ENCODE data around the gene WDR5. TPM values are rescaled to one million over a fixed set of nuclear protein-coding genes. Genes with fewer than 3 reads are reported as not detected.

WDR5 gene
- total and polyA plus RNA-seq, 9 of the 15 experiments (the other 6 are each of a cell fraction or from before 2014, with no cell fraction given) = 3.0 to 56.8 (median 38.6) TPM

- FAIRE-seq (no peak), DNase-seq (ENCODE audit: extremely low read depth in 1 of 4, low spot score in 3 of 4) (no peak), ATAC-seq (no peak)
- Histone ChIP-seq H3K79me2 (ENCODE audit: control insufficient read depth, insufficient read depth, low read length) (no peaks in the 10 kb centered on the region), H3K27me3 (ENCODE audit: control insufficient read depth in 2 of 2, insufficient read depth in 2 of 2, low read length in 2 of 2) (peaks cover 3 to 29% of the 10 kb centered on the region in 2 experiments; a peak in 3 of 5 replicates), H3K4me2 (ENCODE audit: insufficient read depth, low read length) (no peak overlapping the region), H3K36me3 (ENCODE audit: control insufficient read depth, insufficient read depth, low read length) (no peaks in the 10 kb centered on the region), H3K4me1 (replicated peaks in 1 of 2; ENCODE audit: control insufficient read depth in 2 of 2, insufficient read depth in 2 of 2, low read length in 2 of 2) (peaks cover 3 to 31% of the 10 kb centered on the region in 2 experiments; a peak in 3 of 5 replicates), H3K9me3 (replicated peaks; ENCODE audit: control insufficient read depth, insufficient read depth, low read depth, low read length) (no peaks in the 10 kb centered on the region; the same call in 1 of the 2 replicates), H3K9me1 (ENCODE audit: control insufficient read depth, insufficient read depth, low read length) (no peaks in the 10 kb centered on the region), H3K9ac (ENCODE audit: insufficient read depth in 1 of 2, low read depth in 2 of 2, low read length in 2 of 2) (no peak overlapping the region), H2AFZ (ENCODE audit: low read depth, low read length) (no peak overlapping the region), H4K20me1 (replicated peaks; ENCODE audit: control insufficient read depth, insufficient read depth, low read length) (no peaks in the 10 kb centered on the region), H3K4me3 (no peak overlapping the region), H3K27ac (ENCODE audit: extremely low read depth, low read depth, low read length) (no peak overlapping the region)
- 13% methylated on average over 20 of the region's 24 CpGs for WGBS (ENCODE audit: insufficient coverage, low coverage, missing lambda C conversion rate)
- CTCF ChIA-PET (ENCODE audit: low intra/inter-chr PET ratio) = interaction anchor here (0.5 to 4.6 kb wide), 4 partner anchors 47 to 276 kb away, joined by 3 to 52 read pairs (median 5); no protein-coding TSS in a partner anchor
- in situ Hi-C loops (cut with MboI) (loop anchor here (5.0 kb wide), 1 partner anchor 277 kb away; no protein-coding TSS in a partner anchor), intact Hi-C loops (cut with micrococcal nuclease) (loop anchor here (1.0 to 10.0 kb wide), 4 partner anchors 49 to 1155 kb away; partner anchors contain the start of gene RXRA)
- TF ChIP-seq ZNF384 (IDR thresholded peaks at IDR 0.05; ENCODE audit: low read depth, low read length) (no peak), FOXK1 (CRISPR knock-in tag; IDR thresholded peaks at IDR 0.05; ENCODE audit: borderline replicate concordance) (no peak)
- no TSS peak for BruUV-seq (replicated peaks)
- POLR2A ChIA-PET = no interaction called here
Observed at GRCh38 chr9:134169724-134170401, 34.0 kb downstream of the WDR5 start.

All from K562 (cell line).